WERI-Rb-1 (cell line): Measurements from ENCODE around the gene USP31.
A peak's percentile ranks its signal among the peaks of the same experiment; 100 is the strongest.

ENCODE experiments used
- DNase-seq: peaks from one replicate; pipeline ENCODE4 v3.0.0-alpha.2; 2020
- H3K27ac ChIP-seq: fragments of 250-450 bp; sonication (Bioruptor Pico); 2 replicates; pipeline ENCODE4 v1.5.1; 2020; ENCODE audit warnings: mild to moderate bottlenecking, moderate library complexity
- H3K27me3 ChIP-seq: fragments of 250-450 bp; sonication (Bioruptor Pico); 2 replicates; pipeline ENCODE4 v1.5.1; 2021; ENCODE audit warnings: mild to moderate bottlenecking, low read depth, moderate library complexity; ENCODE audit not compliant: insufficient read depth, severe bottlenecking
- H3K36me3 ChIP-seq: fragments of 250-450 bp; sonication (Bioruptor Pico); 2 replicates; pipeline ENCODE4 v1.5.1; 2020; ENCODE audit warnings: mild to moderate bottlenecking, moderate library complexity
- H3K4me3 ChIP-seq: 2 replicates; pipeline ENCODE4 v1.5.1; 2011; ENCODE audit warnings: low read depth, mild to moderate bottlenecking, control low read depth, low read length
- H3K9me3 ChIP-seq: fragments of 250-450 bp; sonication (Bioruptor Pico); 2 replicates; pipeline ENCODE4 v1.5.1; 2021; ENCODE audit warnings: mild to moderate bottlenecking, moderate library complexity; ENCODE audit not compliant: severe bottlenecking
- TF ChIP-seq, protein P1 (sequence below): IDR thresholded peaks from 2 replicates; pipeline ENCODE4 v1.5.1; 2011; ENCODE audit warnings: low read depth, mild to moderate bottlenecking, control low read depth, inconsistent platforms, low read length

Gene USP31

DNA sequence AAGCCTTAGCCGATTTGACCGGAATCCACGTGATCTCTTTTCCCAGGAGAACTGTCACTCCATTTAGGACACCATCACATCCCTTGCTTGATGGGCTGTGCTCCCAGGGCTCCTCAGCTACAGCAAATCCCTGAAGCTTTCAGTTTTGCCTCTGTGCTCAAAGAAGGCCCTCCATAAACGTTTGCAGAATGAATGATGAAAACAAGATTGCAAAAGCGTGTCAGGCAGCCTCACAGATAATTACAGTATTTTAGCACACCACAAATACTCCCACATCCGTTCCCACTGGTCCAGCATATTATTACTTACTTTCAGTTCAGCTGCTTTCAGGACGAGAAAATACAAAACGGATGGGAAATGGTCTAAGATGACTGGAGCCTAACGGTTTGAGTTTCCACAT lies 84.6 kb downstream of the USP31 start:
- Histone ChIP-seq H3K36me3 (peaks cover 25% of the 10 kb centered on the region), H3K9me3 (no peaks in the 10 kb centered on the region), H3K27ac (no peak overlapping the region), H3K4me3 (no peak overlapping the region), H3K27me3 (no peaks in the 10 kb centered on the region)
- DNase-seq: no peak
- TF ChIP-seq, protein P1, sequence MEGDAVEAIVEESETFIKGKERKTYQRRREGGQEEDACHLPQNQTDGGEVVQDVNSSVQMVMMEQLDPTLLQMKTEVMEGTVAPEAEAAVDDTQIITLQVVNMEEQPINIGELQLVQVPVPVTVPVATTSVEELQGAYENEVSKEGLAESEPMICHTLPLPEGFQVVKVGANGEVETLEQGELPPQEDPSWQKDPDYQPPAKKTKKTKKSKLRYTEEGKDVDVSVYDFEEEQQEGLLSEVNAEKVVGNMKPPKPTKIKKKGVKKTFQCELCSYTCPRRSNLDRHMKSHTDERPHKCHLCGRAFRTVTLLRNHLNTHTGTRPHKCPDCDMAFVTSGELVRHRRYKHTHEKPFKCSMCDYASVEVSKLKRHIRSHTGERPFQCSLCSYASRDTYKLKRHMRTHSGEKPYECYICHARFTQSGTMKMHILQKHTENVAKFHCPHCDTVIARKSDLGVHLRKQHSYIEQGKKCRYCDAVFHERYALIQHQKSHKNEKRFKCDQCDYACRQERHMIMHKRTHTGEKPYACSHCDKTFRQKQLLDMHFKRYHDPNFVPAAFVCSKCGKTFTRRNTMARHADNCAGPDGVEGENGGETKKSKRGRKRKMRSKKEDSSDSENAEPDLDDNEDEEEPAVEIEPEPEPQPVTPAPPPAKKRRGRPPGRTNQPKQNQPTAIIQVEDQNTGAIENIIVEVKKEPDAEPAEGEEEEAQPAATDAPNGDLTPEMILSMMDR: no peak

DNA sequence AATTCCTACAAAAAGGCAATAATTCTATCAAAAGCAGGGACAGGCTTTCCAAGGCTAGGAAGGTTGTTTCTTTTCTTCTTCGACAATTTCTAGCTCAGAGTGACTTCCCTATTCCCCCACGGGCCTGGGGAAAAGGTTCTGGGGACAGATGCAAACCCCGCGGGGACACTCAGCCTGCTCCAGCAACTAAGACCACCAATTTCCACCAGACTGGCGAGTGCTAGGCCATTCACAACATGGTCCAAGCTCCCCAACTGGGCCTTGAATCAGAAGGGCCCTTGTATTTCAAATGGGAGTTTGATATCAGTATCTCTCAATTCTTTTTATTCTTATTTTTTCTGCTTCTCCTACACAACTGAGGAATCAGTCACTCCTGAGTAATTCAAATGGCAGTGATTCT lies 86.7 kb downstream of the USP31 start:
- no peaks in the 10 kb centered on the region for H3K27me3 ChIP-seq
- TF ChIP-seq, protein P1: no peak
- peaks cover 6% of the 10 kb centered on the region for H3K36me3 ChIP-seq
- no peak overlapping the region for H3K27ac ChIP-seq
- H3K4me3 ChIP-seq: no peak overlapping the region
- no peak for DNase-seq
- H3K9me3 ChIP-seq: no peaks in the 10 kb centered on the region

DNA sequence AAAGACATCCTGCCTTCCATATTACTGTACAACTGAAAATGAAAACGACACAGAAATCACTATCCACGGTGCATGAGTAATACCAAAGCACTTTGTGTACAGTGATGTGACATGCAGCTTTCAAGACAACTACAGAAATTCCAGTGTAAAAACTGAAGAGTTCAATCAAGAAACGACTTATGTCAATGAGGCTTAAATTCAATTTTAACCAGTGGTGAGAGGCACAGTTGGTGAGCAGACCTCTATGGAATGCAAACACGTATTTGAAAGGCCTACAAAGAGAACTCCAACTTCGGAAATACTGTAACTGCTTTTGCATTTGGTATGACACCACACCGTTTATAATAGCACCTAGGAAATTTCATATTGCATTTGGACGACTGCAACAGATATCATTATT lies 87.6 kb downstream of the USP31 start:
- DNase-seq: no peak
- no peak overlapping the region for H3K27ac ChIP-seq
- peaks cover under 1% of the 10 kb centered on the region for H3K36me3 ChIP-seq
- H3K4me3 ChIP-seq: no peak overlapping the region
- H3K9me3 ChIP-seq: no peaks in the 10 kb centered on the region
- no peaks in the 10 kb centered on the region for H3K27me3 ChIP-seq
- TF ChIP-seq, protein P1: no peak

DNA sequence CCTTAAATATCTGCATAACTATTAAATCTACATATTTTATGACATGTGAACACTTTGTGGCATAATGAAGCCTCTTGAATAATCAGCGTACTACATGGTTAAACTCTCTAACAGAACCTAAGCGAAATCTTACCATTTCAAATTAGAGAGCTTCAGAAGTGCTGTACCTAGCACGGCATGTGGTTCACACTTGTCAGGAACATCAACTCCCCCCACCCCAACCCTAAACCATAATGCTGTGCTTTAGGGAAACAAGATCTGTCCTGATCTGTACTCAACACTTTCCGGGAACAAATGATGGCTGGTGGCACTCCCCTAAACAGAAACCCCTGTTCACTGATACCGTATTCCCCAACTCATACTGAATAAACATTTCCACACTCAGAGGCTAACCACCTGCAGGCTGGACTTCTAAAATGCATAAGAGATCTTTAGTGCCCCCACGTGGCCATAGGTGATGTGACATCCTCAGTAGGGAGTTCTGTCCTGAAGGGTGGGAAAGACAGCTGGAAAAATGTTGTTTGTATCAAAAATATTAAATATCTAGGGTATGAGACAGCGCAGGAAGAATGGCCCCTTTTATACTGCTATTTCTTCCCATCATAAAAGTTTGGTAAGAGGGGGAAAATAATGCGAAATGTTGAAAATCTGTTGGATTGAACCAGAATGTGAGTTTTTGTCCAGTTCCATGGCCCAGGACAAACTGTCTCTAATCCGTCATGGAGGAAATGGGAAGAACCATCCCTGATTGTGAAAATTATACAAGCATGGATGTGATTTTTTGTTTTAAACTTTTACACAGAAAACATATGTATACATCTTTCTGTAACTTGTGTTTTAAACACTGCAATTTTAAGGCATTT lies 88.6 kb downstream of the USP31 start:
- TF ChIP-seq, protein P1: peak; percentile 63
- no peak overlapping the region for H3K27ac ChIP-seq
- peak; percentile 68 for DNase-seq
- no peaks in the 10 kb centered on the region for H3K9me3 ChIP-seq
- H3K4me3 ChIP-seq: no peak overlapping the region
- H3K36me3 ChIP-seq: no peaks in the 10 kb centered on the region
- H3K27me3 ChIP-seq: no peaks in the 10 kb centered on the region

DNA sequence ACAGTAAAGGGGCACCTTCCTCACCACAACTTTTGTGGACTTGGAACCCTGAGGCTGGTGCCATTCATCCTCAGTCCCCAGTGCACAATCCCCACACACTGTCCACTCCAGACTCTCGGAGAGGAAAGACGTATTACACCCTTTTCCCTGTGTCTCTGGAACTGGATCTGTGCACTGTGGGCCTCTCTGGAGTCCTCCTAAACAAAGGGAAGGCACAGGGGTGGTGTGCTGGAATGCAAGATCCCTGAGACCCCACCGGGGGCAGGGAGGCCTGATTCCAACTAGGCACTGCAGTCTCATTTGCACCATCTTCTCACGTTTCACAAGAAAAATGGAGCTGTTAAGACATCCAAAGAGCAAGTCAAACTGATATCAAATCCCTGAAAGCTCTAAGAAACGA lies 89.8 kb downstream of the USP31 start:
- no peaks in the 10 kb centered on the region for H3K27me3 ChIP-seq
- no peak for DNase-seq
- H3K27ac ChIP-seq: no peak overlapping the region
- no peak overlapping the region for H3K4me3 ChIP-seq
- no peaks in the 10 kb centered on the region for H3K9me3 ChIP-seq
- H3K36me3 ChIP-seq: no peaks in the 10 kb centered on the region
- TF ChIP-seq, protein P1: no peak

DNA sequence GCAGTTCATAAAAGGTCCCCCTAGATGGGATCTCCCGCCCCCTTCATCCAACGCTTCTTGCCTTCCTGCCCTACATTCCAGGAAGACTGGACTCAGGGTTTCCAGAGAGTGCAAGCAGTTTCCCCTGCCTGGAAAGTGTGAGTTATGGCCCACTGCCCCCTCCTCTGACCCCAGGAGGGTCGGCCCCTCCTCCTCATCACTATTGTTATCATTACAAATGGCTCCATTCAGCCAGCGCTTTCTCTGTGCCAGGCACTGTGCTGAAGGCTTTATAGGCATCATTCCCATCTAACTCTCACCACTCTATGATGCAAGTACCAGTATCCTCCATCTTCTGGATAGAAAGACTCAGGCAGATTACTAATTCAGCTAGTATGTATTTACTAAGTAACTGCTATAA lies 90.7 kb downstream of the USP31 start:
- Histone ChIP-seq H3K4me3 (no peak overlapping the region), H3K27ac (no peak overlapping the region), H3K36me3 (no peaks in the 10 kb centered on the region), H3K9me3 (no peaks in the 10 kb centered on the region), H3K27me3 (no peaks in the 10 kb centered on the region)
- DNase-seq: no peak
- TF ChIP-seq, protein P1: no peak
